Ramos (cell line): ENCODE measurements around the gene NRG3.
"Not testable (repeated sequence)": the region's sequence is repeated elsewhere in the genome, so short reads cannot be mapped to it uniquely, and the experiment has no call there.

Experiments used
- in situ Hi-C: fragments of 300-500 bp; cut with MboI; formaldehyde crosslinking; loops from one replicate; pipeline ENCODE4 v1.14.3; 2022; ENCODE audit warnings: low sequenced_read_pairs; ENCODE audit not compliant: unreplicated experiment

NRG3 gene

GRCh38 chr10:83006479-83006878 is 1131.5 kb downstream of the NRG3 start:
- in situ Hi-C loops = not testable (repeated sequence)

GRCh38 chr10:83007510-83007909 is 1132.5 kb downstream of the NRG3 start:
- in situ Hi-C loops = no loop called here

- in situ Hi-C loops = no loop called here
Measured at GRCh38 chr10:83012866-83013265, 1137.9 kb downstream of the NRG3 start.

- in situ Hi-C loops = no loop called here
Measured at GRCh38 chr10:83017076-83017867, 1142.3 kb downstream of the NRG3 start.

GRCh38 chr10:83023662-83024061 is 1148.7 kb downstream of the NRG3 start:
- in situ Hi-C loops = no loop called here
